HG03342 (cell line): ENCODE results near the gene SMIM44.

ENCODE experiments used
- ATAC-seq: cut with Tn5 transposase; IDR thresholded peaks from one replicate; pipeline ENCODE4 v1.9.1; 2021; ENCODE audit warnings: mild to moderate bottlenecking, moderate library complexity; ENCODE audit not compliant: unreplicated experiment

SMIM44 gene

DNA sequence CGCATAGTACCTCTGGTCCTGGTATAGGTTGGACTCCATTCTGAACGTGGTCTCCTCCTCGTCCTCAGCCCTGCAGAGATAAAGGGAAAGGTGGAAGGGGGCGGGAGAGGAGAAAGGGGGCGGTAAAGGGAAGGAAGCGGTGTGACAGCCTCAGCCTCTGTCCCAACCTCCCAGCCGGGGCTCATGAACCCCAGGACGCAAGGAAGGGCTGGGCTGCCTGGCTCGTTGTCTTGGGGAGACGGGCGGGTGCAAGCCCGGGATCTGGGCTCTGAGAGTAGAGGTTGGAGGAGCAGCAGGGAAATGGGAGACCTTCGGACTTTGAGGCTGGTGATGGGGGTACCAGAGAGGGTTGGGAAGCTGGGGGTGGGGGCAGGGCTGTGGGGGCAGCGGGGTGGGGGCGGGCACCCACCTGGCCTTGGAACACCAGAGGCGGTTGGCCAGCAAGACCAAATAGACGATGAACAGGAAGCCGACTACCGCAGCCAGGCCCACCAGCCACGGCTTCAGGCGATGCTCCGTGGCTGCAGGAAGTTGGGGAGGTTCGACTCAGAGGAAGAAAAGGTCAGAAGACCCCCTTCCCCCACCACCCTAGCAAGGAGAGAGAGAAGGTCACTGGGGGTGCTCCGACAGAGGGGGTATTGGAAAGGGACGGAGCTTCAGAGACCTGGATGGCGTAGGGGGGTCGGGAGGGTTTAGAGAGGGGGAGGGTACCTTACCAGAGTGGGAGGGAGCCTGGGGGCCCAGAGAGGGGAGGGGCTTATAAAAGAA is 4.6 kb downstream of the SMIM44 start:
- ATAC-seq = no peak

DNA sequence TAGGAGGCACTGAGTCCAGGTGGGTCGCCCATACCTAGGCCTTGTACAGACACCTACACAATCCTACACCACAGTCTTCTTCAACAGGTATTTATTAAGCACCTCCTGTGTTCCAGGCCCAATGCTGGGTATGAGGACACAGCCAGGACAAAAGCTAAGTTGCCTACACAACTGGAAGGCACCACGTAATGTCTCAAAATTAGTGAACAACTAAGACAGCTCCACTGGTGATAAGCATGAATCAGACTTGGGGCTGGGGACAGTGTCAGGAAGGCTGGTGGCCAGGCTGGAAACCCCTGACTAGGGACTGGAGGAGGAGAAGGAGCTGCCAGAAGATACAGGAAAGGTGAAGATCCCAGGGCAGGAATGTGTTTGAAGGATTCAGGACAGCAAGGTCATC is 5.3 kb downstream of the SMIM44 start:
- ATAC-seq = no peak

DNA sequence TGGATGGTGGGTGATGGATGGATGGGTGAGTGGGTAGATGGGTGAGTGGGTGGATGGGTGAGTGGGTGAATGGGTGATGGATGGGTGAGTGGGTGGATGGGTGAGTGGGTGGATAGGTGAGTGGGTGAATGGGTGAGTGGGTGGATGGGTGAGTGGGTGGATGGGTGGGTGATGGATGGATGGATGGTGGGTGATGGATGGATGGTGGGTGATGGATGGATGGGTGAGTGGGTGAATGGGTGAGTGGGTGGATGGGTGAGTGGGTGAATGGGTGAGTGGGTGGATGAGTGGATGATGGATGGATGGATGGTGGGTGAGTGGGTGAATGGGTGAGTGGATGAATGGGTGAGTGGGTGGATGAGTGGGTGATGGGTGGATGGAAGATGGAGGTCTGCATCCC is 5.7 kb downstream of the SMIM44 start:
- no peak for ATAC-seq

DNA sequence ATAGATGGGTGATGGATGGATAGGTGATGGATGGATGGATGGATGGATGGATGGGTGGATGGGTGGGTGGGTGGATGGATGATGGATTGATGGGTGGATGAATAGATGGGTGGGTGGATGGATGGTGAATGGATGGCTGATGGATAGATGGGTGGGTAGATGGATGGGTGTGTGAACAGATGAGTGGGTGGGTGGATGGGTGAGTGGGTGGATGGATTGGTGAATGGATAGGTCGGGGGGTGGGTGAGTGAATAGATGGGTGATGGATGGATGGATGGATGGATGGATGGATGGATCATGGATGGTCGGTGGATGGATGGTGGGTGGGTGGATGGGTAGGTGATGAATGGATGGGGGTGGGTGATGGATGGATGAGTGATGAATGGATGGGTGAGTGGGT is 6.4 kb downstream of the SMIM44 start:
- ATAC-seq = no peak

DNA sequence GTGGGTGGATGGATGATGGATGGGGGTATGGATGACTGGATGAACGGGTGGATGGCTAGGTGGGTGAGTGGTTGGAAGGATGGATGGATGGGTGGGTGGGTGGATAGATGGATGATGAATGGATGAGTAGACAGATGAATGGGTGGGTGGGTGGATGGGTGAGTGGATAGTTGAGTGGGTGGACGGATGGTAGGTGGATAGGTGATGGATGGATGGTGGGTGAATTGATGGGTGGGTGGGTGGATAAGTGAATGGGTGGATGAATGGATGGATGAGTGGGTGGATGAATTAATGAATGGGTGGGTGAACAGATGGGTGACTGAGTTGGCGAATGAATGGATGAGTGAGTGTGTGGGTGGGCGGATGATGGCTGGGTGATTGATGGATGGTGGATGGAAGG is 7.8 kb downstream of the SMIM44 start:
- no peak for ATAC-seq

DNA sequence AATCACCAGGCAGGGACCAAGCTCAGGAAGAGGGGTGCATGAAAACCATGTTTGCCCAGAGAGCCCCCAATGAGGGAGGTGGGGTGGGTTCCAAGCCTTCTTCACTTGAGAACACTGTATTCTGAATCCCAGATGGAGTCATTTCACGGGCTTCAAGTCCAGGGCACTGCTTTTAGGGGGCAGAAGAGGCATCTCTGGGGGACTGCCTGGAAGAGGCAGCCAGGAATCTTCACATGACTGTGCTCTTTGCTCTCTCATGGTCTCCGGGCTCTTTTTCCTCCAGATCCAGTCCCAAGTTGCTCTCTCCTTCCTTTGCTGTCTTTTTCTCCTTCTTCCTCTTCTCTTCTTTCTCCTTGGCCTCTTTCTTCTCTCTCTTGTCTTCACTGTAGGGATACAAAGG is 8.6 kb downstream of the SMIM44 start:
- ATAC-seq = no peak

DNA sequence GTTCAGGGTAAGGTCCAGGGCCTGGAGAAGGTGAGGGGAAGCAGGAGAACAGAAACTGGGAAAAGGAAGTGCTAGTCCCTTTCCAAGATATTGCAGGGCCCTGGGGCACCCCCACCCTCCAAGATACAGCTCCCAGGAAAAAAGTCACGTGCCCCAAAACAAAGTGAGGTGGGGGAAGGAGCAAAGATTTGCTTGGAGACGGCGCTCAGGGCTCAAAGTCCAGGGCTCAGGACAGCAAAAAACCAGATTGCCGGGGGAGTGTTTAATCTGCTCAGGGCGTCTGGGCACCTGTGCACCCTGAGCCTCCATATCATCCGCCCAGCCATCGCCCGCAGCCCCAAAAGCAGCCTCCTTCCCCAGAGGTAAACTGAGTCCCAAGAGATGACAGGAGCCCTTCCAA is 9.2 kb downstream of the SMIM44 start:
- no peak for ATAC-seq

DNA sequence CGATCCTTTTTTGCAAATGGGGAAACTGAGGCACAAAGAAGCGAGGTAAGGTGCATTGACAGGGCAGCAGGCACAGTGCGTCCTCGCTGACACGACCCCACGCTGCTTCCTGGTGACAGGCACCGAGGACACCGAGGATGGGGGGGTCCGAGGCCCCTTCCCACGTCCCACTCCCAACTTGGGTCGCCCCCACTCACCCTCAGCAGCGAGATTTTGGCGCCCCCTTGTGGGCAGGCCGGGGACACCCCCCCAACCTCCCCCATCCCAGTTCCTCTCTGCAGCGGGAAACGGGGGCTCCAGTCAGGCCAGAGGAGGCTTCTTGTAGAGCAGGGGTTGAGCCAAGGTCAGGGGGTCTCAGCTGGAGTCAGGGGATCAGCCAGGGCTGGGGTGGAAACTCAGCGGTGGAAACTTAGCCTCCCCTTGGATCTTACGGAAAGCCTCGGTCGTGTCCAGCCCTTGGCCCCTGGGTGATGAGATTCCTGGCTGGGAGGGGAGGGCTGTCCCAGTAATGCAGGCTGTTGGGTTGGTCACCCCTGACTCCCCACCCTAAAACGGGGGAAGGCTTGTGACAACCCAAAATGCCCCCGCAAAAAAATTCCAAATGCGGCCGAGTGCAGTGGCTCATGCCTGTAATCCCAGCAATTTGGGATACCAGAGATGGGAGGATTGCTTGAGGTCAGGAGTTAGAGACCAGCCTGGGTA is 11.1 kb downstream of the SMIM44 start:
- no peak for ATAC-seq

DNA sequence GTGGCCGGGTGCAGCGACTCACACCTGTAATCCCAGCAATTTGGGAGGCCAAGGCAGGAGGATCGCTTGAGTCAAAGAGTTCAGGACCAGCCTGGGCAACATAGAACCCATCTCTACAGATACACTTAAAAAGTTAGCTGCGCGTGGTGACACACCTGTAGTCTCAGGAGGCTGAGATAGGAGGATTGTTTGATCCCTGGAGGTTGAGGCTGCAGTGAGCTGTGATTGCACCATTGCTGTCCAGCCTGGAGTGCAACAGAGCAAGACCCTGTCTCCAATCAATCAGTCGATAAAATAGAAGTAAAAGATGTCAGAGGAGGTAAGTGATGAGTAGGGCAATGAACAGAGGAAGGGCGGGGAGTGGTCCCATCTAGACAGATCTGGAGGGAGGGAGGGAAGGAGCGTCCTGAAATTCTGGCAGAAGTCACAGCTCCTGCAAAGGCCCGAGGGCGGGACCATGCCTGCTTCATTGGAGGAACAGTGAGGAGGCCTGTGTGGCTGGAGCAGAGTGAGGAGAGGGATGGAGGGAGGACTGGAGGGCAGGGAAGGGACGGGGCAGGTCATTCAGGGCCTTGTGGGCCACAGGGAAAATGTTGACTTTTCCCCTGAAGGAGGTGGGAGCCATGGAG is 12.6 kb downstream of the SMIM44 start:
- ATAC-seq = no peak

DNA sequence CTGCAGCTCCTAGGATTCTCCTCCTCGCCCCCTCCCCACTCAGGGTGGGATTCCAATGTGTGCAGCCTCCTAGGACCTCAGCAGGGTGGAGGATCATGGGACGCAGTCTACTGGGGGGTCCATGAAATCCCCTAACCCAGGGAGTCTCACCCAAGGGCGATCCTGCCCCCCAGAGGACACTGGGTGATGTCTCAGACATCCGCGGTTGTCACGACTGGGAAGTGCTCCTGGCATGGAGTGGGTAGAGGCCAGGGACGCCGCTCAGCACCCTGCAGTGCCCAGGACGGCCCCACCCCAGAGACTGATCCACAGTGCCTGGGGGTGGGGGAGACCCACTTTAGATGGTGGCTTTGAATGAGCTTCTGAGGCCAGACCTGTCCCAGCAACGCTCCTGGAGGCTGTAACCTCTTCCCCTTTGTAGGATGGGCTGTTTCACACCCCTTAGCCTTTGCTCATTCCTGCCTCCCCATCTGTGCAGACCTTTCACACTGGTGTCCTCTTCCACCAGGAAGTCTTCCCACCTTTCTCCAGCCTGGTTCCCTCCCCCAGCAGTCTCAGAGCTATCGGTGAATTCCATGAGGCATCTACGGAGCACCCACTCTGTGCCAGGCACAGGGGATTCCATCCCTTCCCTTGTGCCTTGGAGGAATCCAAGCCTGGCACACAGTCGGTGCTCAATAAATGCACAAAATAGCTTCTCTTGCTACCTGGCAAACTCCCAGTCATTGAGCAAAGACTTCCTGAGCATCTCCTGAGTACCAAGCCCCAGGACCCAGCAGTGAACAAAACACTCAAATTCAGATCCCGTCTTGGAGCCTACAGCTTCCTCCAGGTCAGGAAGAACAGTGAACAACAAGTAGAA is 13.4 kb downstream of the SMIM44 start:
- ATAC-seq = no peak

DNA sequence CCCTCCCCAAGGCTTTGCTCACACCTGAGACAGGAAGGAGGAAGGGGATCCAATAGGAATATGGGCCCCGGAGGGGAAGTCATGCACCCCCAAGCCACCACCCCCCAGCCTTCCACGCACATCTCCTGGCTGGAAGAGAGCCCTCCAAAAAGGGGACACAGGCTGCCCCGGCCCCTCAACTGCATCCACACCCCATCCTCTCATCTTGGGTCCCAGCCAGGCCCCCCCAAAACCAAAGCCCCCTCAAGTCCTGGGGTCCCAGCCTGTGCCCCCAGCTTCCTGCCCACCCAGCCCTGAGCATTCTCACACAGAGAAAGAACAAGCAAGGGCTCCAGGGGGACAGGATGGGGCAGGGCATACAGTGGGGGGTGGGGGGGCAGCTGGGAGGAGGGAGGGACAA is 15.0 kb downstream of the SMIM44 start:
- ATAC-seq = no peak

DNA sequence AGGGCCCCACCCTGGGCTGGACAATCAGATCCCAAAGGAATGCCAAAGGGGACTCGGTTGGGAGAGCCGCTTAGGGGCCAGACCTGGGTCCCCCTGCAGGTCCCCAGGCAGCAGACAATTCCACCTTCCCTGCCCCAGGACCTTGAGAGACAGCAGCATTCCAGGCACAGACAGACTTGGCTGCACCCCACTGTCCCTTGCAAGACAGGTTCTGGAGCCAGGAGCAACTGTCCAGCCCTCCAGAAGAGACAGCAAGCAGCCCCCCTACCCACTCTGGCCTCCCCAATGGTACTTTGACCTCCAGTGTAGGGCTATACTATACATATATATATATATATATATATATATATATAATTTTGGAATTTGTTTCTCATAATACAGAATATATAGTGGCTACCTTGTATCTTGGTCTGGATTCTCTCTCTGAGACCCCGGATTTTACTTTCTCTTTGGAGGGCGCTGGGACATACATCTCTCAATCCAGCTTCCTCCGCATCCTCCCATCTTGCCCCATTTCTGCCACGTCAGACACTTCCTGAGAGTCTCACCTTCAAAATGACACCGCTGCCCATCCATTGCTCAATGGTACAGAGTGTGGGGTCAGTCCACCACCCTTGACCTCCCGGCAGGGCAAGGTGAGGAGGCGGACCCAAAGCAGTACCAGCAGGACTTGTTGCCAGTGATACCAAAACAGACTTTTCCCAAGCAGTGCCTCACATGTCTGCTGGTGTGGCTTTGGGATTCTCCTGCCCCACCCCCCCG is 15.6 kb downstream of the SMIM44 start:
- ATAC-seq = no peak

DNA sequence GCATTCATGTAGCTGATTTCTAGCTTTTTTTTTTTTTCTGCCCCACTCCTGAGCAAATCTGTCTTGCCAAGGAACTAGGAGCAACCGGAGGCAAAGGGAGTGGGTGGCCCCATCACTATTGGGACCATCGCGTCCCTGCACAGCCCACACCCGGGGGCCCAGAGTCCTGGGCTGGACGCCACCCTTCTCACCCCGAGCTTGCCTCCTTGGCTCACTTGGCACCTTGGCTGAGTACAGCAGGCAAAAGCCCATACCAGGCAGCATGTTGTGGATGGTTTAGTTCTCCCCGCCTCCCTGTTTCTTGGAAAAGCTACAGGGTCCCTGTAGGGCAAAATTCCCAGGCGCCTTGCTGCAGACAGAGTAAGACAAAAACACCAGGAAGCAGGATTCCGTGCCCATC is 16.6 kb downstream of the SMIM44 start:
- no peak for ATAC-seq

DNA sequence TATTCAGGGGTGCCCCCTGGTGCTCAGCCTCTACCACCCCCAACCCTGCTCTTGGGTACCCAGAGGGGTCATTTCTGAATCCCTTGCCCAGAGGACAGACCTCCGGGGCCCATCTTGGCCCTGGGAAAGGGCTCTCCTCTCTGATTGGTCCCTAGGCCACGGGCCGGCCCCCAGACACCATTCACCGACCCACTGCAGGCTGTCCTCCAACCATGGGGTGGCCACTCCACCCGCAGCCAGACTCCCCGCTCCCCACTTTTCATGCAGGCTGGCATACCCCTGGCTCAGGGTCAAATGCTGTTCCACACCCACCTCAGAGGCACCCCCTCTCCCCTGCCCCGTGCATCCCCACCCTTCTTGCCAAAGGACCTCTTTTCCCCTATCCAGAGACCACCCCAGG is 17.7 kb downstream of the SMIM44 start:
- ATAC-seq = no peak

DNA sequence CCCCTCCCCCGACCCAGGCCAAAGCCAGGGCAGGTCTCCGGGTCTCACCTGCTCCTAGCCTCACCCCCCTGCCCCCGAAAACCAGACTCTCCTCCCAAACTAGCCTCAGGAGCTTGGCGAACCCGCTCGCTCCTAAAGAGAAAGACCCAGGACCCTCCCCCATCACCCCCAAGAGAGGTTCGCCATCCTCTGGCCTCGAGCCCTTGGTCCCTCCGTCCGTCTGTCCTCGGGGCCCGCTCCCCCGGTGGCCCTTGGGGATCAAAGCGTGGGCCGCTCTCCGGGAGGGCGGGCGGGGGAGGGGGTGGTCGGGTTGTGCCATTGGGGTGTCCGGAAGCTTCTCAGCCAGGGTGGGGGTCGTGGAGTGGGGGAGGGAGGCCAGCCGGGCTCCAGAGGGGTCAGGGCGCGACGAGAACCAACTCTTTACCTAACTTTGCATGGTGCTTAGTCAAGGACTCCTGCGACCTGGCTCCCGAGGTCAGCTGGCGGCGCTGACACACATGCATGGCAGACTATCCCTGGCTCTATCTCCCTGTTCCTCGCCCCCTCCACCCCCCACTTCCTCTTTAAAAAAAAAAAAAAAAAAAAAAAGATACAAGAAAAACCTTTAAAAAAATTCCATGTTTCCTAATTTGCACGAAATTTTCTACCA is 18.5 kb downstream of the SMIM44 start:
- ATAC-seq = no peak

DNA sequence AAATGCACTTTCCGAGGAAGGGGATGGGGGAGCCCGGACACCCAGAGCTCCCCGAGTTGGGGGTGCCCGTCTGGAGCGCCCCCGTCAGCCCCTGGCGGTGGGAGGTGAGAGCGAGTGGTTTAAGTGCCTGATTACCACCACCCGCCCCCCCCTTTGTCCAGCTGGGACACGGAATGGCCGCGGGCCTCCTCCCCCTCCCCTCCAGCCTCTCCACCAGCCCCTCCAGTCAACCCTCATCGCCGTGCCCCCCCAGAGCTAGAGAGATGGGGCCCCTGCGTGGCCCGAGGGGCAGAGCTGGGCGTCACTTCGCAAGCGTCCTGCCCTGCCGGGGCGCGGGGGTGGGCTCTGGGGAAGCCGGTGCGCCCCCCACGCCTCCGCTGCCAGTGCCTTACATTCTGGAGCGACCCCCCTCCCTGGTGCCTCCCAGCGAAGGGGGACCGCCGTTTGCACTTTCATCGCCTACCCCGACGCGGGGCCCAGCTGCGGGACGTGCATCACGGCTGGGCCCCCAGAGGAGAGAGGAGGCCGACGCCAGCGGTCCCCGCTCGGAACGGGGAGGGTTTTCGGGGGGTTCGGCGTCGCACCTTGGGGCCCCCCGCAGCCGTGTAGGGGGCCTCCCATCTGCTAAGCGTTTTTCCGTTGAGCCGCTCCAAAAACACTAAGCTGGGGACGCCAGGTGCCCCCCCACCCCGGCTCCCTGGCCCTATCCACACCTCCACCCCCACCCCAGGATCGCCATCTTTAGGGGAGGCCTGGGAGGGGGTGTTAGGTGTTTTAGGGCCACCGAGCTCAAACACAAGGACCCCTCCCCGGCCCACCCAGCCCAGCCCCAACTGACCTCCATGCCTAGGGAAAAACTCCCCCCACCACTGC is 19.3 kb downstream of the SMIM44 start:
- no peak for ATAC-seq

DNA sequence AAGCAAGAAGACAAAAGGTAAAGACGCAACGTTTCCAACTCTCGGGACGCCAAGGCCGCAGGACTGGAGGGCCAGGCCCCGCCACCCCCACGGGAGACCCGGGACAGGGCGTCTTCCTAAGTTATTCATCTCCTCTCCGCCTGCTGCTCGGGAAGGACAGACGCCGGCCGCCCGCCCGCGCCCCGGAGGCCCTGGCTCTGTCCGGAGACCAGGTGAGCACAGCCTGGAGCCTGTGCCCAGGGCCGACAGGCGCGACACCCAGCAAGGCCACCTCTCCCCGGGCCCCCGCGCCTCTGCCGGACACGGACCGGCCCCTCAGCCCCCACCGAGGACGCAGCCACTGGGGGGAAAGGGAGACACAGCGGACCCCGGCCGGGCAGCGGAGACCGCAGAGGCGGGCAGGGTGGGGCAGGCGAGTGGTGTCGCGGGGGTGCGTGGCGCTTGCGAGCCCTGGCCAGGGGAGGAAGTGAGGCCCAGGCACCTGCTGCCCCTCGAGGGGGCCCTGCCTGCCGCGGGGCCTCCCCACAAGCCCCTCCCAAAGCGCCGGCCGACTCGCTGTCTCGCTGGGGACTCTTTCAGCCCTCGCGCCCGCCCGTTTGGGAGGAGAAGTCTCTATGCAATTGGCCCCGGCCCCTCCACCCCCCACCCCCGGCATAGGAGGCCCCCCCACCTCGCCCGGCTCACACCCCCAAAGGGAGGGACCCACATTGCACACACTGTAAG is 20.1 kb downstream of the SMIM44 start:
- no peak for ATAC-seq

DNA sequence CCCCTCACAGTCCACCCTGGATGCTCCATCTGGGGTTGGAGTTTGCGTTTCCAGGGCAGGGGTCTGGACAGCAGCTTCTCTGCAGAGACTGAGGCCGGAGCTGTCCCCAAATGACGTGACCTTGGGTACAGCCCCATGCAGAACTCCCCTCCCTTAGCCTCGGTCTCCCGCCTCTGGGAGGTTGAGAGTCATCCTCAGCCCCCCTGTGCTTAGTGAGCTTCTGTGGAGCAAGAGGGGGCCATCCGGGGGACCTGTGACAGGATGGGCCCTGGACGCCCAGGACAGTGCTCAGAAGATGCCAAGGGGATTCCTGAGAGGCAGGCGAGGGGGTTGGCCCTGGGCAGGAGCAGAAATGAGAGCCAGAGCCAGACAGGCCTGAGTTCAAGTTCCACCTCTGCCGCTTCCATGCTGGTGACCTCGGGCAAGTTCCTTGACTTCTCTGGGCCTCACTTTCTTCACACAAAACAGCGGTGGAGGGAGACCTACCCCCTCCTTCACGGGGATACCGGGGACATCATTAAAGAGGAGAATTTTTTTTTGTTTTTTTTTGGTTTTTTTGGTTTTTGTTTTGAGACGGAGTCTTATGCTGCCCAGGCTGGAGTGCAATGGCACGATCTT is 23.2 kb downstream of the SMIM44 start:
- no peak for ATAC-seq
